HG03280 (cell line): ENCODE results near the gene AGK.

ENCODE experiments used
- ATAC-seq: cut with Tn5 transposase; IDR thresholded peaks from one replicate; pipeline ENCODE4 v1.9.1; 2021; ENCODE audit warnings: mild to moderate bottlenecking, moderate library complexity; ENCODE audit not compliant: unreplicated experiment

Gene AGK, protein sequence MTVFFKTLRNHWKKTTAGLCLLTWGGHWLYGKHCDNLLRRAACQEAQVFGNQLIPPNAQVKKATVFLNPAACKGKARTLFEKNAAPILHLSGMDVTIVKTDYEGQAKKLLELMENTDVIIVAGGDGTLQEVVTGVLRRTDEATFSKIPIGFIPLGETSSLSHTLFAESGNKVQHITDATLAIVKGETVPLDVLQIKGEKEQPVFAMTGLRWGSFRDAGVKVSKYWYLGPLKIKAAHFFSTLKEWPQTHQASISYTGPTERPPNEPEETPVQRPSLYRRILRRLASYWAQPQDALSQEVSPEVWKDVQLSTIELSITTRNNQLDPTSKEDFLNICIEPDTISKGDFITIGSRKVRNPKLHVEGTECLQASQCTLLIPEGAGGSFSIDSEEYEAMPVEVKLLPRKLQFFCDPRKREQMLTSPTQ

DNA sequence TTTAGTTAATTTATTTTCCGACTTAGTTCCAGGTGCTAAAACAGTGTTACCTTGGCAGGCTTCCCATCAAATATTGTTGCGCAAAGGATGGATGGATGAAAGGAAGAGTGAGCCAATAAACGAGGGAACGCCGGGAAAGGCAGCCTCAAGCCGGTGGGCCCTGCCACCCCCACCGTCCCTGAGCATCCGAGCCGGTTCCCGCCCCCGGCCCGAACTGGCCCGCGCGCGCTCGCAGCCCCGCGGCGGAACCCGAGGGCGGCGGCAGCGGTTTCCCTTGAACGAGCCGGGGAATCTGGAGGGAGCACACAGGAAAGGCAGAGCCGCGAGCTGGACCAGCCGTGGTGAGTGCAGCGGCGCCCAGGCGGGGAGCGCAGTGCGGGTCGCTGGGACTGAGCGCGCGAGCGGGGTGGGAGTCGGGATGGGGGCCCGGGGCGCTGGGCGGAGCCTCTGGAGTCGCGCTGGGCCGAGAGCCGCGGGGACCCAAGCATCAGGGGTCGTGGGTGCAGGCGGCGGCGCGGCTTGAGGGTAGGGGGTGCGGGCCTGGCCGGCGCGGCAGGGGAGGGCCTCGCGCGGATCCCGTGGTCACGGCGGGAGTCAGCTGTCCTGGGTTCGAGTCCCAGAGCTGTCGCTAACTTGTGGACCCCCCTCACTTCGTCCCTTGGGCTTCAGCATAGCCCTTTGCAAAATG, at the start of gene AGK:
Gene AGK (plus strand): TSS at position 317 of the 688 bp plus-strand sequence. CDS start 4,057 bp downstream, outside the sequence.
- peak; percentile 94 for ATAC-seq

DNA sequence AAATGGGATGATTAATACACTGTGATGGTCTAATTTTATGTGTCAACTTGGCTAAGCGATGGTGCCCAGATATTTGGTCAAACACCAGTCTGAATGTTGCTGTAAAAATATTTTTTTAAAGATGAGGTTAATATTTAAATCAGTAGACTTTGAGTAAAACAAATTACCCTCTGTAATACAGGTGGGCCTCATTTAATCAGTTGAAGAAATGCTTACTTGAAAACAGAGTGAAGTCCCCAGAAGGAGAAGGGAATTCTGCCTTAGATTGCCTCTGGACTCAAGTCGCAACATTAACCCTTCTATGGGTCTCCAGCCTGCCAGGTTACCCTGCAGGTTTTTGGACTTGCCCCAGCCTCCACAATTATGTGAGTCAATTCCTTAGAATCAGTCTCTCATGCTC, 49.8 kb upstream of the AGK start:
- ATAC-seq, result no peak

DNA sequence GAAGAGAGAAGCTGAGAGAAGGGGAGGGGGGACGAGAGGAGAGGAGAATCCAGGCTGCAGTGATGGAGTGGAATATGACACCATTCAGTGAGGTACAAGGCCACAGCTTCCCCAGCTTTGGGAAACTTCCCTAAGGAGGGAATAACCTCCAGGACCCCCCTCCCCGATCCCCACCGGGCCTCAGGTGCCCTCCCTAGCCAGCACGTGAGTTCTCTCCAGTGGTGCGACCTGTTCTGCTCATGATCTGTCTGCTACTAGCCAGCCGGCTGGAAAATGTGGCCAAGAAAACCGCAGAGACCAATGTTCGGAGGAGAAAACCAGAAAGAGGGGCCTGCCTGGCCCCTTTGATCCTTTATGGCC, 39.9 kb upstream of the AGK start:
- ATAC-seq, result no peak

DNA sequence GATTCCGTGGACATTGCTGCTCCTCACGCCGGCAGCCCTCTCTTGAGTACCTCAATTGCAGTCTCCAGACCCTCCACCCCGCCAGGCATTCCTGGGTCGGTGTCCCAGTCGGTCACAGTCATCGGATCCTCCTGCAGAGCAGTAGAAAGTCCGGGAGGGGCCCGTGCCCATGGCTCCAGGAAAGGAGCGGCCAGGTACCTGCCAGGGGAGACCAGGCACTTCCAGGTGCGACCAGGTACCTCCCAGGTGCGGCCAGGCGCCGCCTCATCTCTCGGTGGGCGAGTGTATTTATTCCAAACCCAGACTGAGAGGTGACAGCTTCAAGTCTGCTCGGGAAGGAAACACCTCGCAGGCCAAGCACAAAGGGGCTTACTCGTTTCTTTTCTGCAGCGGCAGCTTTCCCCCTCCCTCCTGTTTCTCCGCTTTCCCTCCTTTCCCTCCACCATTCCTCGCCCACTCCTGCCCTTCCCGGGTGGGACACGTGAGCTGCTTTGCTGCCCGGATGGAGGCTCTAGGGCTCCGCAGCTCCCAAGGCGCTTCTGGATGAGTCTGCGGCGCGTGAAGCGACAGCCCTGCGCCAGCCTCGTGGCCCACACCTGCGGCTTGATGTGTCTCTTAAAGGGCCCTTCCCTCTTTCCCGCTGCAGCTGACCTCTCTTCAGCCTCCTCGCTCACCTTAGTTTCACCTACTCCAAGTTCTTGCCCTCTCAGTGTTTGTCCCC, 39.4 kb upstream of the AGK start:
- ATAC-seq, result no peak

DNA sequence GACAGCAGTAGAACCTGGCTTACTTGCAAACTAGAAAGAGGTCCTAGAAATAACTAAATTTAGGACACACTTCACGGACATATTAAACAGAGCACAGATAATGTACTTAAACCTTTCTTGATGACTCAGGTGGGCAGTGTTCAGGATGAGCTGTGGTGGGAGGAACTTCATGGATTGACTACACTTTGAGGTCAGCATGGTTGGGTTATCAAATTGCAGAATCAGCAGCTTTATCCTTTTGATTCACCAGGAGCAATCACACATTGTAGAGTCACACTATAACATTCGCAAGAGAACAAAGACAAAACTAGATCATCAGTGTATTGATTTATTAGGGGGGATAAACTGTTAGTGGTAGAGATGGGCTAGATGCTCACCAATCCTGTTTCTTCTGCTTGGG, 38.6 kb upstream of the AGK start:
- no peak for ATAC-seq

DNA sequence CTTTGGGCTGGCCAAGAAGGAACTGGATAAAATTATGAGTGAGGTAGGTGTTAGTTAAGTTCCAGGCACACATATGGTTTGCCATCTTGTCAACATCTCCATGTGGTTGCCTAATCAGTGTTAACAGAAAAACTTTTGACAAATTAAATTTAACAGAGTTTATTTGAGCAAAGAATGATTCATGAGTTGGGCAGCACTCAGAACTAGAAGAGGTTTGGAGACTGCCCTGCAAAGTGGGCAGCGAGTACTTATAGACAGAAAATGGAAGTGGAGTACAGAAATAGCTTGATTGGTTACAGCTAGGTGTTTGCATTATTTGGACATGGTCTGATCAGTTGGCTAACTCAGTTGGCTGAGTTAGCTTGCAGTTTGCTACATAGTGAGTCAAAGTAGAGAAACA, 37.5 kb upstream of the AGK start:
- no peak for ATAC-seq

DNA sequence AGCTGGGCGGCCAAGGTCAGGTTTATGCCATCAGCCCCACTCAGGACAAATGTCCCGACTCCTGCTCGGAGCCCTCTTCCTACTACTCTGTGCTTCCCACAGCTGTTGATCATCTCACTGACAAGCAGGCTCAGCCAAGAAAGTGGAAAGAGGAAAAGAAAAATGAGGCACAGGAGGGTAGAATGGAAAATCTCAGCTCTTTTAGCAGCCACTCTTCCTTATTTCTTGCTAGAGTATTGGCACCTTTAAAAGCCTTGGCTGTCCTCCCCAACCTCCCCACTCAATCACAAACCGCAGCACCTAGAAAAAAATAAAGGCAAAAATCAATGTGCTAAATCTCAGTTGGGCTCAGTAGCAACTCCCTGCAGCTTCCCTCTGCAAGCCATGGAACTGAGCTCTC, 35.3 kb upstream of the AGK start:
- ATAC-seq, result no peak

DNA sequence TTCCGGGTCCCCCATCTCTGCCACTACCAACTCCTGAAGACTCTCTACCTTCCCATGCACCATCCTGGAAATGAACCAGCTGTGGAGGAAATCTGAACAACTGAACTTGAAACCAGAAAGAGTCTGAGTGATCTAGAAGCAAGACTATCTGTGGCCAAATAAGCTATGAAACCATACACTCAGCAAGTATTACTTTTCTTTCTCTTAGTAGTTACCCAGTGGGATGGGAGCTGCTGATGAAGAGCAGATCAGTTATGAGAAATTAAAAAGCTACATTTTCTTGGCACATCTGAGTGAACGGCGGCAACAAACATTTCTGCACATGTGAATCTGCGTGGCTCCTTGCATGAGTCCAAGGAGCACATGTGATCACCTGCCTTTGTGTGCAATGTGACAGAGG, 31.6 kb upstream of the AGK start:
- peak; percentile 51 for ATAC-seq

DNA sequence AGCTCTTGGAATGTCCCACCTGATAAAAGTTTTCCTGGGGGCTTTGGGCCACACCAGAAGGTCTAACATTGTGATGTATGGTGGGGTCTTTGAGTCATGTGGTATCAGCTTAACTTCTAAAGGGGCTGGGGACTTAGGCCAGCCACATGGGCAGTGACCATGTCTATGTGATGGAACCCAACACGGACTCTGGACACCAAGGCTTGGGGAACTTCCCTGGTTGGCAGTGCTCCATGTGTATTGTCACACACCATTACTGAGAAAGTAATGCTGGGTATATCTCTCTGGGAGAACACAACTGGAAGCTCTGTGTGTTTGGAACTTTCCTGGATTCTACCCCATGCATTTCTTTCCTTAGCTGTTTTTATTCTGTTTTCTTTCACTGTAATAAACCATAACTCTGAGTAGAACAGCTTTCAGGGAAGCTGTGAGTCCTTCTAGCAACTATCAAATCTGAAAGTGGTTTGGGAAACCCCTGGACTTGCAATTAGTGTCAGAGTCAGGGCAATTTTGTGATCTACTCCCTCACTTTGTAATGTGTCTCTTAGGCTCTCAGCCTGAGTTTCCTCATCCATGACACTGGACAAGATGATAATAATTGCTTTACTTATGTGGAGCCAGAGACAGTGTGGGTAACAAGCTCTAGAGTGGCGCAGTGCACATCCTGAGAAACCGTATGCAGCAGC, 28.4 kb upstream of the AGK start:
- ATAC-seq, result no peak

DNA sequence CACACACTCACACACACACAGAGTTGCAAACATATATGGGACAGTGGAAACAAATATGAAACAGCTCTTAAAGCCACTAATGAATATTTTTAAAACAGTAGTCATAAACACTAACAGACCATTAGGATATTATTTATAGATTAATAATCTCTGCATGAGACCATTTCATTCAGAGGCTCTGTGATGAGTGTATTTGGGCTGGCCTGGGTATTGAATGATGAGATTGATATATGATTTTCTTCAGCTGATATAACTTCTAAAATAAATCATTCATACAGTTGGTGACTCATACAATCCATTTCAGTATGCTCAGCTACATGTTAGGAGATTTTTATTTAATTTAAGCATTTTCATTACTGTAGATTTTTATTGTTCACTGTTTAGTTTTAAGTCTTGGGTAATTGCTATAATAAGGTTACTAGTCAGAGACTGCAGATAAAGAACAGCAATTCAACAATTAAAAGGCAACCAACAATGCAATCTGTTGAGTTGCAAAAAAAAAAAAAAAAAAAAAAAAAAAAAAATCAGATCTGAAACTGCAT, 25.2 kb upstream of the AGK start:
- ATAC-seq, result no peak

DNA sequence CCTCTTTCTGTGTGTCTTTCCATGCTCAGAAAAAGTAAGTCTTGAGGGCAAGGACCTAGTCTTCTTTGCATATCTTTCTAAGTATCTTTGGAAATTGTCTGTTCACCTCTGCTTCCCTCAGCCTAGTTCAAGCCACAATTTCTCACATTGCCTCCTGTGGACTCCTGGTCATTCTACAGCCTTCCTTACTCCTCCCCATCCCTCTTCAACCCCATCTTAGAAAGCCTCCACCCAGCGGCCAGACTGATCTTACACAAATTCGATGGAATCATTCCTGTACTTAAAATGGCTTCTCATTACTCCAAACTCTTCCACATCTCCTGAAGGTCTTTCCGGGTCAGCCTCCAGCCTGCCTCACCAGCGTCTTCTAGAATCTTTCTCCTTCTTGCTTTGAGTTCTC, 24.1 kb upstream of the AGK start:
- ATAC-seq, result no peak

DNA sequence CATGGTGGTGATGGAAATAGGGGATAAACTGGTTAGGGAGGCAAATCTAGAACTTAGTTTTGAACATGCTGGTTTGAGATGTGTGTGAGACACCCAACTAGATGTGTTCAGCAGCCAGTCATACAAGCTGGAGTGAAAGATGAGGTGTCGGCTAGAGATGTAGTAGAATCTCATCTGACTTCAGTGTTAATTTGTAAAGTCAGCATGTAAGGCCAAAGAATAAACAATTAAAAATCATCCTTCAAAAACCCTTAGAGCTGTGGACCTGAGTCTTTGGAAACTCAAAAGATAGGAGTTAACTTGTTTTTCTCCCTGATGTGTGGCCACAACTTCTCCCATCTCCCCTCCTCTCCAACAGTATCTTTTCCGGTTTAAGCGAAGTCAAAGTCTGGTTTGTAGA, 22.8 kb upstream of the AGK start:
- no peak for ATAC-seq

DNA sequence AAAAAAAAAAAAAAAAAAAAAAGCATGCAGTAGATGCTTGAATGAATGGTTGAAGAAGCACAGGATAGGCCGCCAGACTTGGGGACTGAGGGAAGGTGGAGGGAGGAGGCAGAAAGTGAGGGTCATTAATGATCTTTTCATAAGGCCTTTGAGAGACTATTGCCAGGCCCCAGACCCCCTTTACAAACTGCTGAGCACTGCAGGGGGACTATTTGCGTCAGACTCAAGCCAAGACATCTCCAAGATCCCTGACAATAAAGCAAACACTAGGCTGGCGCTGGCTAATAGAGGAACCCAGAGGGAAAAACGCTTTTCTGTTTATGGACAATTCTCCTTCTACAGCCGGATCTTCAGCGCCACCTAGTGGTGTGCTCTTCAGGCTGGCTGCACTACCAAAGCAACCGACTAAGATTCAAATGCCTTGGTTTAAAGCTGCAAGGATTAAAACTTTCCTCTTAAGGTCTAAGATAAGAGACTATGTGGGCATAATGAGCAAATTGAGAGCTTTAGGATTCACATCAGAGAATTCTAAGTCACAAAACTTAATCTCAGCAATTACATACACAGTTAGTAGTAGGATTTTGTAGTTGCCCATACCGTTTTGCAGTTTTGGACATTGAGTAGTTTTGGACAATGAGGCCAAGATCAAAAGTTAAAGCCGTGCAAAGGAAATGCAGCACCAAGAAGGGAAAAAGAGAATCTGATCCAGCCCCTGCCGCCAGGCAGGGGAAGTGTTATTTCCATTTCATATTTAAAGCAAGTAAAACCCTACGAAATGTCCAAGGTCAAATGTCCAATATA, 17.9 kb upstream of the AGK start:
- peak; percentile 75 for ATAC-seq

DNA sequence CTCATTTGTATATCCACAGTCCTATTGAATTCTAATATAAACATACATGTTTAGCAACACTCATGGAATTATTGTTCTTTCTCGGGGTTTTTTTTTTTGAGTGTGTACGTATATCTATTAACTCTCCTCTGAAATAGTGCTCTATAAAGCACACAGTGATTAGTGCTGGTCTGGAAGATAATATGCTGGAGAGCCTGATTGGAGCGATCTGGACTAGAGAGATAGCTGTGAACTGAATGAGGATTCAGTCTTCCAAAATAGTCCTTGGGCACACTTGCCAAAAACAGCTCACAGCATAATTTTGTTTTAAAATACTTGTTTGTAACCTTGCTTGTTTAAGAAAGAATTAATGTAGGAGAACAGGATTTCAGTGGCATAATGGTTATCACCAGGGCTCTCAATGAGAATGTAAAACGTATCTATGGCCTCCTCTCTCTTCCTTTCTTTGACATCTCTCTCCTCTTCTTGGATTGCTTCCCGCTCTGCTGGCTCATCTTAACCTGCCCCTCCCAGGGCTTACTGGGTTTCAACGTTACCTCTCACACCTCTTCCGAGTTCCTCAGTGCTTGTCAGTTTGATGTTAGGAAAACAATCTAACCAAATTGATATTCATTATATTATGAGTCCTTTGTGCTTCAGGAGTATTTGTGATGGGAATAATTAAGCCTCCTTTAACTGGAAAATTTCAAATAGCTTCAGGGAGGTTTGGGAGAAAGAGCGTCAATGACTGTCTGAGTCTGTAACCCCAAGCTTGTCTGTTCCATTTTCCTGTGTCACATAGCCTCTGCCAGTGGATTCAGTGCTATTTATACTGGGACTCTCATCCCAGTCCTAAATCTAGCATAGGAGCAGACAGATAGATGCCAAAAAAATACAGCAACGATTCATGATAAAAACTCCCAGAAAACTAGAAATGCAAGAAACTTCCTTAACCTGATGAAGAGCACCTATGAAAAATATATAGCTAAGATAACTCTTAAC, 16.2 kb upstream of the AGK start:
- no peak for ATAC-seq

DNA sequence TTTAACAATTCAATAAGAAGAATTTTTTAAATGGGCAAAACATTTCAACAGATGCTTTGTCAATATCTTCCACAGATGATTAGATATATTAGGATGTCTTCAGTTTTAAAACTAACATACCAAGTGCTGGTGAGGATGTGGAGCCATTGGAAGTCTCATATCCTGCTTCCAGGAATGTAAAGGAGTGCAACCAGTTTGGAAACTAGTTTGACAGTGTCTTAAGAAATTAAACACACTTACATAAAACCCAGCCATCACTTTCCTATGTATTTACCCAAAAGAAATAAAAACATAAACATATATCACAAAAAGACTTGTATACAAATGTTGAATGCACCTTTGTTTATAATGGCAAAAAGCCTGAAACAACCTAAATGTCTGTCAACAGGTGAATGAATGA, 13.3 kb upstream of the AGK start:
- ATAC-seq, result no peak

DNA sequence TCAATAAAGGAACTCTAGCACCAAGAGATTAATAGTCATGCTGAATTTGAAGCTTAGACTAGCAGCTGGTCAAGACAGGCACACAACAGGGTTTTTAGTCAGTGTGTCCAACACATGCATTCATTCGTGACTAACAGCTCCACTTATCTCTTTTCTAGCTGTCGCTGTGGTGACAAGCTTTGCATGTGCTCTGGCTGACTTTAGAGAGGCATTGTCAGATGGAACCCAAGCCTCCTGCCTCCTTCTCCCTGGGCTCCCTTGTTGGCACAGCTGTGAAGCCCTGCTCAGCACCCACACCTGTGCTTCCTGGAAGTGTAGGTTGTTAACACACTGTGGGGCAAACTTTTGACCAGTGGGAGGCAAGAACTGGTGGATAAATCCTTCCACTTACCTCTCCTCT, 9.8 kb upstream of the AGK start:
- ATAC-seq, result no peak

DNA sequence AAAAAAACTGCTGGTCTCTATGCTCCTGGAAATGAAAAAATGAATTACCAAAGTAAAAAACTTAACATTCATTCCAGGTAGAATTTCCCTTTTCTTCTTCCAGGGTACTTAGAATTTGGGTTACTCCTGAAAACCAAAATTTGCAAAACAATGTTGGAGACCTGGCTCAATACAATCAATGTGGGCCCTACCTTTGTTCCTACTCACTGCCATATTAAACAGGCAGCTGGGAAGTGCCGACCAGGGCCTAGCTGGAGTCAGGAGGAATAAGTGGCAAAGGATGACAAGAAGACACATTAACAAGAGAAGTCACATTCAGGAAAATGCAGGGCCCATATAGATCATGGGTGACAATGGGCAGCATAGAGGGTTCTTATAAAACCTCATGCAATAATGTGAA, 6.4 kb upstream of the AGK start:
- ATAC-seq, result no peak

DNA sequence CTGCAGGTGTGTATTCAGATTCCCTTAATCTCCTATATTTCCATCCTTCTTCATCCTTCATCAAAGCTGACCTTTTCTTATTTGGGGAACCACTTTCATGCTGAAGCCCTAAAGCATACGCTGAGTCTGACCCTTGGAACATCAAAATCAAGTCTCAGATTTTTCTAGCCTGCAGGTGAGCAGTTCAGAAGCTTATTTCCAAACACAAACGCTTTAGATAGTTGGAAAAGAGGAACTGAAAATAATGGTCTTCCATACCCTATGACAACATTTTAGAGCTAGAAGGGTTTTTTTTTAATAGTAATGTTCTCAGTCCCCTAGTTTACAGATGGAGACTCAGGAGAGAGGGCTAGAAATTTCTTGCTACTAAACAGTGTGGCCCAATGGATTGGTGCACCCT, 1.6 kb upstream of the AGK start:
- no peak for ATAC-seq
